ENCODE data around the gene OR6C2. TPM values are rescaled to one million over a fixed set of nuclear protein-coding genes. Genes with fewer than 3 reads are reported as not detected.
"Not testable (repeated sequence)": the region's sequence is repeated elsewhere in the genome, so short reads cannot be mapped to it uniquely, and the experiment has no call there.

OR6C2 gene
- total RNA-seq, 1 experiment from 2014 or later = not detected

DNA sequence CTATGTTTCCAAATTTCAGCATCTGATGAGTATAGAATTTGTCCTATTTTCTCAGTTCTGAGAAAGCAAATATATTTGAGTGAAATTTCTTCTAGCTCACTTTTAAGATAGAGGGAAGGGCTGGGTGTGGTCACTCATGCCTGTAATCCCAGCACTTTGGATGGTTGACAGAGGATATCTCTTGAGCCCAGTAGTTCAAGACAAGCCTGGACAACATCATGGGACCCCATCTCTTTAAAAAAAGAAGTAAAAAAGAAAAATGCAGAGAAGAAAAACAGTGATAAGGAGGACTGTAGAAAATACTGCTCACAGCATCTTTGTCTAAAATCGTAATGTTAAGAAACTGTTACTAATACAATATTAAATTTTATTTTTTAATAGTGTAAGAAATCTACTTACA, 28.4 kb downstream of the OR6C2 start:
- WGBS (ENCODE audit: extremely low coverage, insufficient read length, low lambda C conversion rate) = no CpG with 5 or more reads among the region's 1 CpG
- no peak overlapping the region for H2BK15ac ChIP-seq (ENCODE audit: low read depth, low read length)
- no peak overlapping the region for H2BK120ac ChIP-seq (ENCODE audit: low read depth, low read length, poor library complexity, severe bottlenecking)
- H3K27ac Mint-ChIP-seq = no peak overlapping the region
- H3K4me2 ChIP-seq (ENCODE audit: insufficient read depth, insufficient read length, low read length) = no peak overlapping the region
- H3K79me2 ChIP-seq (ENCODE audit: insufficient read depth, low read length) = no peaks in the 10 kb centered on the region
- H3K9ac ChIP-seq (ENCODE audit: extremely low read depth, insufficient read length, low read length) = no peak overlapping the region
- no peaks in the 10 kb centered on the region for H3K9me3 ChIP-seq (ENCODE audit: control insufficient read depth, low read depth, low read length)
- no peak overlapping the region for H3K23ac ChIP-seq (ENCODE audit: insufficient read length, low read depth, low read length)
- H2BK5ac ChIP-seq (ENCODE audit: insufficient read length, low read length) = no peak overlapping the region
- no peak overlapping the region for H4K8ac ChIP-seq (replicated peaks; ENCODE audit: insufficient read length, low read depth, low read length)
- H4K5ac ChIP-seq (ENCODE audit: insufficient read length, low read depth, low read length) = no peak overlapping the region
- no peaks in the 10 kb centered on the region for H3K23me2 ChIP-seq (ENCODE audit: insufficient read length, low read depth, low read length, poor library complexity, severe bottlenecking)
- H3T11ph ChIP-seq (ENCODE audit: low read length) = no peak overlapping the region
- no peaks in the 10 kb centered on the region for H4K20me1 ChIP-seq (ENCODE audit: control insufficient read depth, insufficient read depth, insufficient read length)
- no peaks in the 10 kb centered on the region for H3K4me1 ChIP-seq (ENCODE audit: insufficient read depth, low read length)
- H2BK12ac ChIP-seq (ENCODE audit: insufficient read length, low read depth, low read length) = no peak overlapping the region
- H3K36me3 Mint-ChIP-seq (ENCODE audit: insufficient read depth in 1 of 3, low read depth in 3 of 3) = no peaks in the 10 kb centered on the region
- H3K27ac ChIP-seq (ENCODE audit: insufficient read length, low read depth, low read length) = no peak overlapping the region
- no peak overlapping the region for H3K4ac ChIP-seq (ENCODE audit: low read depth, low read length)
- H3K18ac ChIP-seq (ENCODE audit: insufficient read length, low read depth, low read length) = no peak overlapping the region
- H2BK20ac ChIP-seq (ENCODE audit: low read depth, low read length, poor library complexity, severe bottlenecking) = no peak overlapping the region
- H3K27me3 ChIP-seq (ENCODE audit: insufficient read depth, low read length) = no peaks in the 10 kb centered on the region
- H3K27me3 Mint-ChIP-seq (ENCODE audit: low read depth) = no peaks in the 10 kb centered on the region
- no peaks in the 10 kb centered on the region for H3K79me1 ChIP-seq (ENCODE audit: insufficient read depth, low read depth, low read length, poor library complexity, severe bottlenecking)
- H3K14ac ChIP-seq (ENCODE audit: insufficient read depth, low read length) = no peak overlapping the region
- H4K91ac ChIP-seq (ENCODE audit: insufficient read length, low read depth, low read length) = no peak overlapping the region
- no peaks in the 10 kb centered on the region for H3K4me1 Mint-ChIP-seq
- H3K4me3 Mint-ChIP-seq = no peak overlapping the region
- H3K9me3 Mint-ChIP-seq = no peaks in the 10 kb centered on the region
- H2AK5ac ChIP-seq (ENCODE audit: insufficient read length, low read length) = no peak overlapping the region
- TF ChIP-seq, protein P1, sequence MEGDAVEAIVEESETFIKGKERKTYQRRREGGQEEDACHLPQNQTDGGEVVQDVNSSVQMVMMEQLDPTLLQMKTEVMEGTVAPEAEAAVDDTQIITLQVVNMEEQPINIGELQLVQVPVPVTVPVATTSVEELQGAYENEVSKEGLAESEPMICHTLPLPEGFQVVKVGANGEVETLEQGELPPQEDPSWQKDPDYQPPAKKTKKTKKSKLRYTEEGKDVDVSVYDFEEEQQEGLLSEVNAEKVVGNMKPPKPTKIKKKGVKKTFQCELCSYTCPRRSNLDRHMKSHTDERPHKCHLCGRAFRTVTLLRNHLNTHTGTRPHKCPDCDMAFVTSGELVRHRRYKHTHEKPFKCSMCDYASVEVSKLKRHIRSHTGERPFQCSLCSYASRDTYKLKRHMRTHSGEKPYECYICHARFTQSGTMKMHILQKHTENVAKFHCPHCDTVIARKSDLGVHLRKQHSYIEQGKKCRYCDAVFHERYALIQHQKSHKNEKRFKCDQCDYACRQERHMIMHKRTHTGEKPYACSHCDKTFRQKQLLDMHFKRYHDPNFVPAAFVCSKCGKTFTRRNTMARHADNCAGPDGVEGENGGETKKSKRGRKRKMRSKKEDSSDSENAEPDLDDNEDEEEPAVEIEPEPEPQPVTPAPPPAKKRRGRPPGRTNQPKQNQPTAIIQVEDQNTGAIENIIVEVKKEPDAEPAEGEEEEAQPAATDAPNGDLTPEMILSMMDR (conservative IDR thresholded peaks at IDR 0.05) = no peak
- no peak for DNase-seq
- no peak overlapping the region for H2AFZ ChIP-seq (ENCODE audit: low read length)
- no peak overlapping the region for H3K56ac ChIP-seq (ENCODE audit: insufficient read length, low read depth, low read length)

DNA sequence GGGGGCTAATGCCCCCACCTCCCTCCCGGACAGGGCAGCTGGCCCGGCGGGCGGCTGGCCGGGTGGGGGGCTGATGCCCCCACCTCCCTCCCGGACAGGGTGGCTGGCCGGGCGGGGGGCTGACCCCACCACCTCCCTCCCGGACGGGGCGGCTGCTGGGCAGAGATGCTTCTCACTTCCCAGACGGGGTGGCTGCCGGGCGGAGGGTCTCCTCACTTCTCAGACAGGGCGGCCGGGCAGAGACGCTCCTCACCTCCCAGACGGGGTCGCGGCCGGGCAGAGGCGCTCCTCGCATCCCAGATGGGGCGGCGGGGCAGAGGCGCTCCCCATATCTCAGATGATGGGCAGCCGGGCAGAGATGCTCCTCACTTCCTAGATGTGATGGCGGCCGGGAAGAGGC, 35.3 kb downstream of the OR6C2 start:
- H3K4me1 ChIP-seq (ENCODE audit: insufficient read depth, low read length); H3K4me3 Mint-ChIP-seq; DNase-seq; H2BK12ac ChIP-seq (ENCODE audit: insufficient read length, low read depth, low read length); H3K4me1 Mint-ChIP-seq; H2BK5ac ChIP-seq (ENCODE audit: insufficient read length, low read length); H3K4me2 ChIP-seq (ENCODE audit: insufficient read depth, insufficient read length, low read length); H3K56ac ChIP-seq (ENCODE audit: insufficient read length, low read depth, low read length); H4K91ac ChIP-seq (ENCODE audit: insufficient read length, low read depth, low read length); H3K18ac ChIP-seq (ENCODE audit: insufficient read length, low read depth, low read length); H3K27me3 Mint-ChIP-seq (ENCODE audit: low read depth); H2AFZ ChIP-seq (ENCODE audit: low read length); H3K14ac ChIP-seq (ENCODE audit: insufficient read depth, low read length); H3K36me3 Mint-ChIP-seq (ENCODE audit: insufficient read depth in 1 of 3, low read depth in 3 of 3); H3K27ac ChIP-seq (ENCODE audit: insufficient read length, low read depth, low read length); H3K23me2 ChIP-seq (ENCODE audit: insufficient read length, low read depth, low read length, poor library complexity, severe bottlenecking); H3K27me3 ChIP-seq (ENCODE audit: insufficient read depth, low read length); H2AK5ac ChIP-seq (ENCODE audit: insufficient read length, low read length); H3K79me2 ChIP-seq (ENCODE audit: insufficient read depth, low read length); H3K27ac Mint-ChIP-seq; H3T11ph ChIP-seq (ENCODE audit: low read length); H4K5ac ChIP-seq (ENCODE audit: insufficient read length, low read depth, low read length); H3K4ac ChIP-seq (ENCODE audit: low read depth, low read length); H2BK15ac ChIP-seq (ENCODE audit: low read depth, low read length); H3K9me3 ChIP-seq (ENCODE audit: control insufficient read depth, low read depth, low read length); H2BK120ac ChIP-seq (ENCODE audit: low read depth, low read length, poor library complexity, severe bottlenecking); H3K79me1 ChIP-seq (ENCODE audit: insufficient read depth, low read depth, low read length, poor library complexity, severe bottlenecking); H4K8ac ChIP-seq (replicated peaks; ENCODE audit: insufficient read length, low read depth, low read length); H2BK20ac ChIP-seq (ENCODE audit: low read depth, low read length, poor library complexity, severe bottlenecking); H3K9ac ChIP-seq (ENCODE audit: extremely low read depth, insufficient read length, low read length); H4K20me1 ChIP-seq (ENCODE audit: control insufficient read depth, insufficient read depth, insufficient read length); H3K23ac ChIP-seq (ENCODE audit: insufficient read length, low read depth, low read length): not testable (repeated sequence)
- no CpG with 5 or more reads among the region's 29 CpGs for WGBS (ENCODE audit: extremely low coverage, insufficient read length, low lambda C conversion rate)
- H3K9me3 Mint-ChIP-seq = peaks cover 9 to 13% of the 10 kb centered on the region in 2 experiments; a peak in 3 of 5 replicates
